SJSA1 (cell line): Measurements from ENCODE around the gene E2F8. TPM values are rescaled to one million over a fixed set of nuclear protein-coding genes. Genes with fewer than 3 reads are reported as not detected.
"Not testable (repeated sequence)": the region's sequence is repeated elsewhere in the genome, so short reads cannot be mapped to it uniquely, and the experiment has no call there.

Experiments
- DNase-seq, 2 experiments: peaks; one replicate each; pipeline ENCODE4 v3.0.0-alpha.2; 2015 to 2020; ENCODE audit warnings: low spot score in 2 of 2, low read depth in 1 of 2
- H3K27ac ChIP-seq: fragments of 250-450 bp; sonication (Bioruptor Pico); 2 replicates; pipeline ENCODE4 v1.5.1; 2020; ENCODE audit warnings: mild to moderate bottlenecking, moderate library complexity
- H3K27me3 ChIP-seq: fragments of 250-450 bp; sonication (Bioruptor Pico); replicated peaks from 2 replicates; pipeline ENCODE4 v1.5.1; 2020; ENCODE audit warnings: mild to moderate bottlenecking, moderate library complexity
- H3K36me3 ChIP-seq: fragments of 250-450 bp; sonication (Bioruptor Pico); 2 replicates; pipeline ENCODE4 v1.5.1; 2020; ENCODE audit warnings: mild to moderate bottlenecking
- H3K4me1 ChIP-seq: fragments of 250-450 bp; sonication (Bioruptor Pico); replicated peaks from 2 replicates; pipeline ENCODE4 v1.6.1; 2021; ENCODE audit warnings: mild to moderate bottlenecking
- H3K4me3 ChIP-seq: fragments of 250-450 bp; sonication (Bioruptor Pico); 2 replicates; pipeline ENCODE4 v1.5.1; 2020; ENCODE audit warnings: mild to moderate bottlenecking
- H3K9me3 ChIP-seq: fragments of 250-450 bp; sonication (Bioruptor Pico); replicated peaks from 2 replicates; pipeline ENCODE4 v1.5.1; 2020; ENCODE audit warnings: mild to moderate bottlenecking
- total RNA-seq: library from RNA; depleted of rRNA; stranded (reverse); fragments of >200 nt; shearing (Covaris generic); gene quantifications from 2 replicates; pipeline ENCODE4 v1.2.3, GENCODE V29; 2014

The E2F8 gene
- total RNA-seq, 1 experiment from 2014 or later, result 8.8 TPM

DNA sequence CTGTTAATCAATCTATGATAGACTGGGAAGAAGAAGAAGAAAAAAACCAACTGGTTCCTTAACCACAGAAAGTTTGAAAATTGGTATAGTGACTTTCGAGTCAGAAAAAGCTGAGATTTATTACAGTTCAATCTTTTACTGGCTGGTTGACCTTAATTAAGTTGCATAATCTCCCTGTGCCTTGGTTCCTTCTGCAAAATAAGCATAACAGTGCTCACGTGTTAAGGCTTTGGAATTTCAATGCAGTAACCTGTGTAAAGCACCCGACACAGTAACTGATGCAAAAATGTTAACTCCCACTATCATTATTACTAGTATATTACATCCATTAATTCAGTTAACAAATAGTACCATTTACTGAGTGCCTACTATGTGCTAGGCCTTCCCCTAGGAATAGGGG lies 22.6 kb upstream of the E2F8 start:
- Histone ChIP-seq H3K27ac (no peak overlapping the region), H3K9me3 (no peaks in the 10 kb centered on the region), H3K4me3 (no peak overlapping the region), H3K27me3 (no peaks in the 10 kb centered on the region), H3K4me1 (no peaks in the 10 kb centered on the region), H3K36me3 (no peaks in the 10 kb centered on the region)
- DNase-seq, result no peak

DNA sequence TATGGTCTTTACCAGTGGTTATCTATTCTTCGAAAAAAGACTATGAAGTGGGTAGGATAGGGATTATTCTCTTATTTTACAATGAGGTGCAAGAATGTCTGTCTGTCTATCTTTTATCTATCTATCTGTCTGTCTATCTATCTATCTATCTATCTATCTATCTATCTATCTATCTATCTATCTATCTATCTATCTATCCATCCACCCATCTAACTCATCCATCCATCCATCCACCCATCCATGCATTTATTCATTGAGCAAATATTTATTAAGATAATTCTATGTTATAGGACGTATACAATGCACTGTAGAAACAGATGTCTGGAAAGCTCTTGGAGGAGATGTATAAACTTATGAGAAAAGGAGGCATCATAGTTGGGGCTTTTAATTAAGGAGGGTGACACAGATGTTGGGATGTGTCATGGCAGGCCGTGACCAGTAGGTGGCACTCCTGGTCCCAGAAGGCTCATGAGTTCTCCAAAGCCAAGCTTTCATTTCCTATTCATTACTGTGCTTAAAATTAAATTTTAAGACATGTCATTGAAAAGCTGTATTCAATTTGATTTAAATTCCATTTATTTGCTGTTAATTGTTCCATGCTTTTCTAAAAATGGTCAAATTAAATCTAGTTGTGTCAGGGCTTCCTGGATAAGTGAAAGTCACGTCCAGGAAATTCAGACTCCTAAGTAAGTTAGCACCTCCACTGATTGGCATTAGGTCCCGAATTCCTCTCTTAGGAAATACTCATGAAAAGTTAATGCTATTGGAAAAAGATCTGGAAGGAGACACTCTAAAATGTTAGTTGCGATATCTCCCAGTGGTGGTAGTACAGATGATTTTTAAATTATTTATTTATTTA lies 19.0 kb upstream of the E2F8 start:
- Histone ChIP-seq H3K4me1 (no peaks in the 10 kb centered on the region), H3K27ac (no peak overlapping the region), H3K27me3 (no peaks in the 10 kb centered on the region), H3K36me3 (no peaks in the 10 kb centered on the region), H3K4me3 (no peak overlapping the region), H3K9me3 (no peaks in the 10 kb centered on the region)
- DNase-seq, result peak; percentile 25 to 49

DNA sequence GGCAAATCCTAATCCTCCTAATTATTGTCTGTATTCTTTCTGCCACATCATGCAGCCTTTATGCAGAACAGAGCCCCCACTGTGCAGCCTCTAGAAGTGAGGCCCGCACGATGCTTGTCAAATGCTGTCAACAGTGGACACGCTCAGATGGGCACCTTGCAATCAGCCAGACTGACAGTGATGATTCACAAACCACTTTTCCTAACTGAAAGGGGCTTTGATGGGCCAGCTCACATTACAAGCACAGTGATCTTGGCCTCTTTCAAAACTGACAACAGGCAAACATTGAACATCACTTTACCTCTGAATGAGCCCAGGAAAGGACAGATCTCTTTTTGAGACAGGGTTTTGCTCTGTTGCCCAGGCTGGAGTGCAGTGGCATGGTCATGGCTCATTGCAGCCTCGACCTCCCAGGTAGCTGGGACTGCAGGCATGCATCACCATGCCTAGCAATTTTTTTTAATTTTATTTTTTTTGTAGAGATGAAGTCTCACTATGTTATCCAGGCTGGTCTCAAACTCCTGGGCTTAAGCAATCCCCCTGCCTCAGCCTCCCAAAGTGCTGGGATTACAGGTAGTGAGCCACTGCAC lies 18.0 kb upstream of the E2F8 start:
- Histone ChIP-seq H3K36me3 (no peaks in the 10 kb centered on the region), H3K27me3 (no peaks in the 10 kb centered on the region), H3K27ac (no peak overlapping the region), H3K4me1 (no peaks in the 10 kb centered on the region), H3K9me3 (no peaks in the 10 kb centered on the region), H3K4me3 (no peak overlapping the region)
- no peak for DNase-seq

DNA sequence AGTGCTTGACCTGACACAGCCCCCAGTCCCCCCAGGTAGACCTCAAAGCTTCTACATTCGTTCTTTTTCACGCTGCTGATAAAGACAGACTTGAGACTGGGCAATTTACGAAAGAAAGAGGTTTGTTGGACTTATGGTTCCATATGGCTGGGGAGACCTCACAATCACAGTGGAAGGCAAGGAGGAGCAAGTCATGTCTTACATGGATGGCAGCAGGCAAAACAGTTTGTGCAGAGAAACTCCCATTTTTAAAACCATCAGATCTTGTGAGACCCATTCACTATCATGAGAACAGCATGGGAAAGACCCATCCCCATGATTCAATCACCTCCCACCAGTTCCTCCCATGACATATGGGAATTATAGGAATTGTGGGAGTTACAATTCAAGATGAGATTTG lies 13.7 kb upstream of the E2F8 start:
- H3K27me3 ChIP-seq, H3K36me3 ChIP-seq, H3K27ac ChIP-seq, H3K4me3 ChIP-seq, H3K9me3 ChIP-seq, H3K4me1 ChIP-seq, DNase-seq: not testable (repeated sequence)

DNA sequence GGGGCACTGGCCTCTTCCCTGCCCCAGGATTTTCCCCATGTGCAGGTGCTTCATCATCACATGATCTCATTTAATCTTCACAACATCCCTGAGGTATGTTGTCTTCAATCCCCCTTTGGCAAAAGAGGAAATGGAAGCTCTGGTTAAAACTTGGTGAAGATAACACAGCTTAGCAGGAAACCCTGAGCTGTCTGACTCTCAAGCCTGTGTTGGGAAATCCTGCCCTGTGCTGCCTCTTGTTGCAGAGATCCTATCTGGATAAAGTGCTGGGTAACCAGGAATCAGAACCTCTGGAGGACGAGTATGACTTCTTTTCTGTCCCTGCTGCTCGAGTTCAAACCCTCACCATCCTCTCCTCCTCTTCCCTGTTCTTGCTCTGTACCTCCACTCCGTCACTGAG lies 13.1 kb upstream of the E2F8 start:
- no peak for DNase-seq
- Histone ChIP-seq H3K4me1 (no peaks in the 10 kb centered on the region), H3K4me3 (no peak overlapping the region), H3K27ac (no peak overlapping the region), H3K27me3 (no peaks in the 10 kb centered on the region), H3K9me3 (no peaks in the 10 kb centered on the region), H3K36me3 (no peaks in the 10 kb centered on the region)

DNA sequence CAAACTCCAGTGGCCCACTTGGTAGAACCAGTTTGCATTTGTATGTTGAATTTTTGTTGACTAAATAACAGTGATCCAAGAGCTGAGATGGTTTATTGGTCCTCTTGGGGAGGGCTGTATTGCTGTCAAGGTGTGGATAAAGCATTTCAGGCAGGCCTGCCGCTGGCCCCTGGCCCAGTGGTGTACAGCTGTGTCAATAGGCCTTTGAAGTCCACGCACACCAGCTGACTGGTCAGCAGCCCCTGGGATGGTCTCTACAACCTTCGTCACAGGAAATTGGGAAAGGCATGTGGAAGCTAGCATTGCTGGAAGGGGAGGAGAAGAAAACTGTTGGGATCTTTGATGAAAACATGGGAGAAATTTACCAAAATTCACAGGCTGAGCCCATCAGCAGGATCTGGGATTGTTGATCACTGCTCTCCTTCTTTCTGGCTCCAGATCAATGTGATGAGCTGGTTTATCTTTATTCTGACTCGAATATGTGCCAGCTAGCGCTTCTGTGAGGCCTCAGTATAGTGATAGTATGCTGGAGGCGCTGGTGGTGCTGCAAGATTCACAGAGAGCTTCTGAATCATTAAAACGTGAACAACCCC lies 12.5 kb upstream of the E2F8 start:
- Histone ChIP-seq H3K27ac (no peak overlapping the region), H3K4me3 (no peak overlapping the region), H3K4me1 (no peaks in the 10 kb centered on the region), H3K9me3 (no peaks in the 10 kb centered on the region), H3K27me3 (no peaks in the 10 kb centered on the region), H3K36me3 (no peaks in the 10 kb centered on the region)
- no peak for DNase-seq

DNA sequence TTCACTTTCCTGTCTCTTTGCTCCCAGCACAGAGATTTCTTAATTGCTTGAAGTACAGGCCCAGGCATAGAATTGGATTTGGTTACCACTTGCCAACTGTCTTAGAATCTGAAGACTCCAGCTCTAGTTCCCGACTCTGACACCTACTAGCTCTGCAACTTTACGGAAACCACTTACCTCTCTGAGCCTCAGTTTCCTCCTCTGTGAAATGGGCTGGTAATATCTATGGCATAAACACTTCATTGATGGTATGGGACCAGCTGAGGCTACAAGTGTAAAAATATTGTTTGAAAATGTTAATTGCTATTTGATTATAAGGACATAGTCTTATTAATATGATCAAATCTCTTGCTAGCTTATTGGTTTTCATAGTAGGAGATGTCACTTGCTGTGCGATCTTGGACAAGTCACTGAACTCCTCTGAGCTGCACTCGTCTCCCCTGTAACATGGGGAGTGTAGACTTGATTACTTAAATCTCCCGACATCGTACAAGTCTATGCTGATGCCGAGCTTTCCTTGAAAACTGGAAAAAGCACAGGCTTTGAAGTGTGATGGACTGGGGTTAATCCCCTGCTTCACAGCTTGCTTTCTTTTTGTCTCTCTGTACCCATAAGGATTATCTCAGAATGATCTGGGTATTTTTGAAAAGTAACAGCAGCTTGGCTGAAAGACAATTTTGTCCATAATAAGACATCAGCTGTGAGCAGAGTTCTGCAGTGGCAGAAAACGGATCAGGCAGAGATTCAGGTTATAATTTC lies 11.8 kb upstream of the E2F8 start:
- Histone ChIP-seq H3K4me3 (no peak overlapping the region), H3K4me1 (no peaks in the 10 kb centered on the region), H3K27ac (no peak overlapping the region), H3K36me3 (no peaks in the 10 kb centered on the region), H3K27me3 (no peaks in the 10 kb centered on the region), H3K9me3 (no peaks in the 10 kb centered on the region)
- no peak for DNase-seq

DNA sequence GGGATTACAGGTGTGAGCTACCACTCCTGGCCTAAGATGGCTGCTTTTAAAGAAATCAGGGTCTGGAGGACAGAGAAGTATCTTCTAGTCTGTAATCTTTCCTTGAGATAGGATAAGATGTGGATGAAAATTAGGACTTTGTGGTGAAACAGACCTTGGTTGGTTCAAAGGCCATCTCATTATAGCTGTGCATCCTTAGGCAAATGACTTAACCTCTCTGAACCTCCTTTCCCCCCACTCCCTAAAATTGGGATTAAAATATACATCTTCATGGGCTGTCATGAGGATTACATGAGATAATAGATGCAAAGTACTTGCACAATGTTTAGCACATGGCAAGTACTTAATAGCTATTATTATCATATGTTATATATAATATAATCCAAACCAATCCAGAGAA lies 10.8 kb upstream of the E2F8 start:
- no peak overlapping the region for H3K27ac ChIP-seq
- DNase-seq, result no peak
- no peaks in the 10 kb centered on the region for H3K9me3 ChIP-seq
- no peaks in the 10 kb centered on the region for H3K36me3 ChIP-seq
- H3K27me3 ChIP-seq, result no peaks in the 10 kb centered on the region
- H3K4me3 ChIP-seq, result no peak overlapping the region
- H3K4me1 ChIP-seq, result no peaks in the 10 kb centered on the region

DNA sequence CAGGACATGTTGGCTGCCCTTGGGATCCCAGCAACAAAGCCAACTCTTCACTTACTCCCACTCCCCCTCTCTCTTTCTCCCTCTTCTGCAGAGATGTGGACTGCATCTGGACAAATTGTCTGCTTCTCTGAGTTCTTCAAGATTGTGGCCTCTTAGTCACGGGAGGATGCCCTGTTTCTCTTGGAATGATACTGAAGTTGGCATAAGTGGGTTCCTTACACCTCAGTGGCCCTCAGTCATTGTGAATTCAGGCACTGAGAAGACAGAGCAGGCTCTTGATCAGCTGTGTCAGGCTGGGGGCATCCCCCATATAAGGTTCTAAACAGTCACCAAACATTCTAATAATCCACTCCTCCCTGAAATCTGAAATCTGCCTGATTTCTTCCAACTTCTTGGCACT lies 6.1 kb upstream of the E2F8 start:
- Histone ChIP-seq H3K27me3 (no peaks in the 10 kb centered on the region), H3K4me1 (peaks cover 3% of the 10 kb centered on the region), H3K27ac (no peak overlapping the region), H3K4me3 (no peak overlapping the region), H3K9me3 (no peaks in the 10 kb centered on the region), H3K36me3 (no peaks in the 10 kb centered on the region)
- DNase-seq, result no peak

DNA sequence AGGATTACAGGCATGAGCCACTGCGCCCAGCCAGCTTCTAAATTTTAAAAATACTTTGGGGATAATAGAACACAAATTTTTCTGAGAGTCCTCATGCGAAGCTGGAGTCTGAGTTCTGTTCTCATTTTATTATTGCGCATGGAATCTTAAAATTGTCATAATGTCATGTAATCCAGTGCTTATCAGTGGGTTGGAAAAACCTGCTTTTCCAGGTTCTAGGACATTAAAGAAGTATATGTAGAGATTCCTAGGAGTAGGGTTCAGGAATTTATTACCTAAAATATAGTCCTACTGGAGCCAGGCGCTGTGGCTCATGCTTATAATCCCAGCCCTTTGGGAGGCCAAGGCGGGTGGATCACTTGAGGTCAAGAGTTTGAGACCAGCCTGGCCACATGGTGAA lies 4.6 kb upstream of the E2F8 start:
- no peak for DNase-seq
- H3K4me1 ChIP-seq, result peaks cover 3% of the 10 kb centered on the region
- H3K9me3 ChIP-seq, result no peaks in the 10 kb centered on the region
- no peaks in the 10 kb centered on the region for H3K27me3 ChIP-seq
- no peak overlapping the region for H3K27ac ChIP-seq
- H3K4me3 ChIP-seq, result no peak overlapping the region
- peaks cover 2% of the 10 kb centered on the region; the same call in 1 of the 2 replicates for H3K36me3 ChIP-seq

DNA sequence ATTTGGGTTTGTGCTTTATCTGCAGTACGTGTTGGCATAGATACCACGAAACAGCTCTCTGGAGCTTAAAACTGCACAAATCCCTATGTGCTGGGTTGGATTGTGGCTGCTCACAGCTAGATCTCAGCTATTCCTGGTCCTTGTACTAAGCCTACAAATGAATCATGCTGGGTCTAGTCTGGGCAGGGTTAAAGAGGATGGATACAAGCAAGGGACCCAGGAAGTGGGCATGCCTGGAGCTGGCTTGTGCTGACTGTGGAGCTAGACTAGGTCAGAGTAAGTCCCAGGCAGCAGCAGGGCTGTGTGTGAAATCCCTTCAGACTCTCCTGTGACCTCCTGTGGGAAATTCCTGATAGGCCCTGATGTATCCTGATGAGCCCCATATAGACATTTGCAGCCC lies 3.9 kb upstream of the E2F8 start:
- Histone ChIP-seq H3K4me3 (no peak overlapping the region), H3K9me3 (no peaks in the 10 kb centered on the region), H3K27ac (no peak overlapping the region), H3K36me3 (peaks cover 2% of the 10 kb centered on the region; the same call in 1 of the 2 replicates), H3K4me1 (peaks cover 3% of the 10 kb centered on the region), H3K27me3 (no peaks in the 10 kb centered on the region)
- DNase-seq, result no peak

DNA sequence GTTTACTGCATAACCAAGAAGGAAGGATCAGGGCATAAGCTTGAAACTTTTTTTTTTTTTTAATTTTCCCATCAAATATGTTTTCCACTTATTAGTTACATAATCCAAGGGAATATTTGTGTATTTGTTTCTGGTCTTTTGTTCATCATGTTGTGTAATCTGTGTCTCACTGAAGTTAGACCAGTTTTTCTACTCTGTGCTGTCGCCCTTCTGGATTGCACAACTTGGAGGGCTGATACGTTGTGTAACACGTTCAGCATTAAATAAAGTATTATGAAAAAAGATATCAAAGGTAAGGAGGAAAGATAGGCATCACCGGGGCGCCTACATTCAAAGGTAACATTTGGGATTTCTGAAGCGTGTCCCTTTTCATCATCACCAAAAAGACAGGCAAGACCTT lies 3.3 kb upstream of the E2F8 start:
- no peak overlapping the region for H3K27ac ChIP-seq
- no peak overlapping the region for H3K4me3 ChIP-seq
- peaks cover 2% of the 10 kb centered on the region; the same call in 1 of the 2 replicates for H3K36me3 ChIP-seq
- no peaks in the 10 kb centered on the region for H3K9me3 ChIP-seq
- DNase-seq, result no peak
- peaks cover 3% of the 10 kb centered on the region for H3K4me1 ChIP-seq
- H3K27me3 ChIP-seq, result no peaks in the 10 kb centered on the region

DNA sequence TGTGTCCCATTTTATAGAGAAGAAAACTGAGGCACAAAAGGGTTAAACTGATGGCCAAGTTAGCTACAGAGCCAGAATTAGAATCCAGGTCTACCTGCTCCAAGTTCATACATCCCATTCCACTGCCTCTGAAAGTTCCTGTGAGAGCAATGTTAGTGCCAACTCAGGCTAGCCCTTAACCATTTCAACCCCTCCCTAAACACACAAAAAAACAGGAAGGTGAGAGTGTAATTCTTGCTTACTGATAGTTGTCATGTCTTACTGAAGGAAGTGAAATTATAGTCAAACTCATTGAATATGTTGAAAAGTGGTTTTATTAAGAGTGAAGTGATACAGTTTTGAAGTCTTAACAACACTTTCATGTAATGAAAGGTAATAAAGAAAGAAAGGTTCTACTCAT lies 2.9 kb upstream of the E2F8 start:
- Histone ChIP-seq H3K27ac (no peak overlapping the region), H3K4me3 (no peak overlapping the region), H3K27me3 (no peaks in the 10 kb centered on the region), H3K4me1 (peaks cover 3% of the 10 kb centered on the region), H3K36me3 (peaks cover 7% of the 10 kb centered on the region), H3K9me3 (no peaks in the 10 kb centered on the region)
- DNase-seq, result no peak

DNA sequence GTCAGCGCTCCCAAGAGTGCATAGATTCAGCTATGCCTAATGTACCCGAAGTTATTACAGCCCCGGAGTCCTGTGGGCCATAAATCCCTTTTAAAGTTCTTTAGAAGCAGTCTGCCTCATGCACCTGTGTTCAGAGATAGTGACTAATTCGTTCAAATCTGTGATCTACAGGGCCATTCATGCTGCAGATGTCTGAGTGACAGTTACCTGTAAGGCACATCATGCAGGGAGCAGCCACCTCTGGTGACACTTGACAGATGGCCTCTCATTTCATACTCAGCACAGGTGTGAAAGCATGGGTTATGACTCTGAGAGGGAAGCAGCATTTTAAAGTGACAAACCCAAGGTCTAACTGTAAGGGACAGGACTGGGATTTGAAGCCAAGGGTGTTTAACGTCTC lies 2.4 kb upstream of the E2F8 start:
- no peaks in the 10 kb centered on the region for H3K9me3 ChIP-seq
- peaks cover 3% of the 10 kb centered on the region for H3K4me1 ChIP-seq
- no peak overlapping the region for H3K4me3 ChIP-seq
- H3K27me3 ChIP-seq, result no peaks in the 10 kb centered on the region
- H3K27ac ChIP-seq, result no peak overlapping the region
- H3K36me3 ChIP-seq, result peaks cover 8% of the 10 kb centered on the region
- DNase-seq, result no peak
